Osteocyte (in vitro differentiated cells): ENCODE measurements around the gene FLVCR2. TPM values are rescaled to one million over a fixed set of nuclear protein-coding genes. Genes with fewer than 3 reads are reported as not detected.

ENCODE experiments used
- DNase-seq: peaks from one replicate; pipeline ENCODE4 v3.0.0; 2021; ENCODE audit warnings: mixed read lengths; ENCODE audit not compliant: unreplicated experiment; ENCODE audit errors: extremely low spot score
- H3K27ac Mint-ChIP-seq: one replicate; pipeline ENCODE4 v1.8.0; 2021; ENCODE audit warnings: mild to moderate bottlenecking, mixed read lengths; ENCODE audit not compliant: unreplicated experiment
- H3K27me3 Mint-ChIP-seq: one replicate; pipeline ENCODE4 v1.8.0; 2021; ENCODE audit warnings: mixed read lengths; ENCODE audit not compliant: unreplicated experiment
- H3K36me3 Mint-ChIP-seq: one replicate; pipeline ENCODE4 v1.8.0; 2021; ENCODE audit warnings: mixed read lengths; ENCODE audit not compliant: unreplicated experiment
- H3K4me1 Mint-ChIP-seq: one replicate; pipeline ENCODE4 v1.8.0; 2021; ENCODE audit warnings: mixed read lengths; ENCODE audit not compliant: unreplicated experiment
- H3K4me3 Mint-ChIP-seq: one replicate; pipeline ENCODE4 v1.8.0; 2021; ENCODE audit warnings: mild to moderate bottlenecking, moderate library complexity, mixed read lengths; ENCODE audit not compliant: unreplicated experiment
- H3K9me3 Mint-ChIP-seq: one replicate; pipeline ENCODE4 v1.8.0; 2021; ENCODE audit warnings: mixed read lengths; ENCODE audit not compliant: unreplicated experiment
- total RNA-seq: library from RNA; stranded (reverse); gene quantifications from 2 replicates; pipeline ENCODE4 v1.2.1, GENCODE V29; 2021
- TF ChIP-seq, protein P1 (sequence below): fragments of 200-600 bp; sonication (generic); IDR thresholded peaks from 2 replicates; pipeline ENCODE4 v1.5.0; 2021; ENCODE audit warnings: antibody characterized with exemption, mild to moderate bottlenecking, moderate library complexity

FLVCR2 gene
- total RNA-seq, 1 donor from 2014 or later, result 0.94 TPM

GRCh38 chr14:75625034-75625433 is 46.6 kb downstream of the FLVCR2 start:
- no peaks in the 10 kb centered on the region for H3K9me3 Mint-ChIP-seq
- no peak overlapping the region for H3K27ac Mint-ChIP-seq
- DNase-seq, result no peak
- TF ChIP-seq, protein P1, sequence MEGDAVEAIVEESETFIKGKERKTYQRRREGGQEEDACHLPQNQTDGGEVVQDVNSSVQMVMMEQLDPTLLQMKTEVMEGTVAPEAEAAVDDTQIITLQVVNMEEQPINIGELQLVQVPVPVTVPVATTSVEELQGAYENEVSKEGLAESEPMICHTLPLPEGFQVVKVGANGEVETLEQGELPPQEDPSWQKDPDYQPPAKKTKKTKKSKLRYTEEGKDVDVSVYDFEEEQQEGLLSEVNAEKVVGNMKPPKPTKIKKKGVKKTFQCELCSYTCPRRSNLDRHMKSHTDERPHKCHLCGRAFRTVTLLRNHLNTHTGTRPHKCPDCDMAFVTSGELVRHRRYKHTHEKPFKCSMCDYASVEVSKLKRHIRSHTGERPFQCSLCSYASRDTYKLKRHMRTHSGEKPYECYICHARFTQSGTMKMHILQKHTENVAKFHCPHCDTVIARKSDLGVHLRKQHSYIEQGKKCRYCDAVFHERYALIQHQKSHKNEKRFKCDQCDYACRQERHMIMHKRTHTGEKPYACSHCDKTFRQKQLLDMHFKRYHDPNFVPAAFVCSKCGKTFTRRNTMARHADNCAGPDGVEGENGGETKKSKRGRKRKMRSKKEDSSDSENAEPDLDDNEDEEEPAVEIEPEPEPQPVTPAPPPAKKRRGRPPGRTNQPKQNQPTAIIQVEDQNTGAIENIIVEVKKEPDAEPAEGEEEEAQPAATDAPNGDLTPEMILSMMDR, result no peak
- no peaks in the 10 kb centered on the region for H3K36me3 Mint-ChIP-seq
- no peak overlapping the region for H3K4me3 Mint-ChIP-seq
- H3K27me3 Mint-ChIP-seq, result peaks cover 13% of the 10 kb centered on the region
- H3K4me1 Mint-ChIP-seq, result no peaks in the 10 kb centered on the region

DNA sequence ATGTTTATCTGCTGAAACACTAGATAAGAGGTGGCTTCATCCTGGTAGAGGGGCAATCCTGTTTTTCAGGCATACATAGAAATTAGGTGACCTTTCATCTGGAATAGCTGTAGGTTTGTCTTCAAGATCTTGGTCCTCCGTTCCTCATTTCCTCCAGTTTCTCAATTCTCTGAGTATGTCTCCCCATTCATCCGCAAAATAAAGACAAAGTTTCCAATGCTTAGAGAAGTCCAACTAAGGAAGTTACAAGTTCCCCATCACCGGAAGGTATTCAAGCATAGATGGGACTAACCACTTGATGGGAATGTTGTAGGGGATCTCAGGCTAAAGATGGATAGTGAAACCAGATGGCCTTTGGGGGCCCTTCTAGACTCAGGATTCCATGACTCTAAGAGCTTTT is 48.0 kb downstream of the FLVCR2 start:
- Mint-ChIP-seq H3K4me3 (no peak overlapping the region), H3K36me3 (no peaks in the 10 kb centered on the region), H3K4me1 (no peaks in the 10 kb centered on the region), H3K9me3 (no peaks in the 10 kb centered on the region), H3K27ac (no peak overlapping the region), H3K27me3 (peaks cover 16% of the 10 kb centered on the region)
- DNase-seq, result no peak
- TF ChIP-seq, protein P1, result no peak

GRCh38 chr14:75626863-75627262 is 48.4 kb downstream of the FLVCR2 start:
- H3K9me3 Mint-ChIP-seq, result no peaks in the 10 kb centered on the region
- H3K4me1 Mint-ChIP-seq, result no peaks in the 10 kb centered on the region
- TF ChIP-seq, protein P1, result no peak
- H3K27me3 Mint-ChIP-seq, result peaks cover 19% of the 10 kb centered on the region
- DNase-seq, result no peak
- no peak overlapping the region for H3K27ac Mint-ChIP-seq
- H3K36me3 Mint-ChIP-seq, result no peaks in the 10 kb centered on the region
- H3K4me3 Mint-ChIP-seq, result no peak overlapping the region

DNA sequence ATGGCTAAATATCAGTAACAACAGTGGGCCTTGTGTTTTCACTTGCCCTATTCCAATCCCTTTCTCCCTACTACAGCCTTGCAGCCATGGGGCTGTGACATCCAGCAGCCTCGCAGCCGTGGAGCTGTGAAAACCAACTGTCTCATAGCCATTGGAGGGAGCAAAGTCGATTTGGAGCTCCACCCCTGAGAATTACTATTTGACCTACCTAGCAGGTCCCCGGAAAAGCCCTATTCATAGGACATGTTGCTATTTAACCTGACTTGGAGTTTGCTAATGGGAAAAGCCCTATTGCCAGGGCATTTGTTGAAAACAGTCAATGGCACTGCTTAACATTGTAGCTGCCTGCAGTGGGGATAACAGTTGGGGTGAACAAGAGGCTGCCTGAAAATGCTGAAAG is 49.0 kb downstream of the FLVCR2 start:
- no peak for DNase-seq
- Mint-ChIP-seq H3K27me3 (peaks cover 20% of the 10 kb centered on the region), H3K4me3 (no peak overlapping the region), H3K36me3 (no peaks in the 10 kb centered on the region), H3K27ac (no peak overlapping the region), H3K4me1 (no peaks in the 10 kb centered on the region), H3K9me3 (no peaks in the 10 kb centered on the region)
- TF ChIP-seq, protein P1, result no peak

- peaks cover 25% of the 10 kb centered on the region for H3K27me3 Mint-ChIP-seq
- H3K4me1 Mint-ChIP-seq, result no peaks in the 10 kb centered on the region
- TF ChIP-seq, protein P1, result no peak
- H3K4me3 Mint-ChIP-seq, result no peak overlapping the region
- H3K27ac Mint-ChIP-seq, result no peak overlapping the region
- no peaks in the 10 kb centered on the region for H3K36me3 Mint-ChIP-seq
- DNase-seq, result no peak
- H3K9me3 Mint-ChIP-seq, result no peaks in the 10 kb centered on the region
These were observed 50.4 kb downstream of the FLVCR2 start for GRCh38 chr14:75628816-75629215.
